K562 (cell line): ENCODE results near the gene ADI1. TPM values are rescaled to one million over a fixed set of nuclear protein-coding genes. Genes with fewer than 3 reads are reported as not detected.

Experiments used
- ATAC-seq: fragments of 200-7000 bp; cut with Tn5 transposase; 3 replicates; pipeline ENCODE4 v1.9.1; 2020; ENCODE audit warnings: moderate library complexity
- BruUV-seq: library from RNA; stranded (reverse); fragments of 400-500 nt; replicated peaks from 2 replicates; lab custom pipeline; 2021; lab: Mats Ljungman, UMichigan
- CTCF ChIA-PET: fragments of 300-600 bp; formaldehyde crosslinking; extraction: SDS; loops from one replicate; lab custom pipeline; 2021; ENCODE audit warnings: low intra/inter-chr PET ratio; lab: Yijun Ruan, JAX
- POLR2A ChIA-PET: fragments of 300-600, 350-650 bp; sonication (Branson Sonifier 250); formaldehyde crosslinking; extraction: SDS; loops from one replicate; lab custom pipeline; 2021; ENCODE audit warnings: antibody characterized with exemption, inconsistent platforms; lab: Yijun Ruan, JAX
- DNase-seq, 4 experiments: peaks; one replicate each; pipeline versions ENCODE4 v3.0.0 to v3.0.0-alpha.2; 2011 to 2018; ENCODE audit warnings: low spot score in 3 of 4, mixed read lengths in 3 of 4; ENCODE audit errors: extremely low read depth in 1 of 4
- FAIRE-seq: peaks from 2 replicates; lab custom pipeline; 2011; peaks lifted over from hg19 to GRCh38; lab: Jason Lieb, UNC
- H2AFZ ChIP-seq: 2 replicates; pipeline ENCODE4 v1.6.0; 2011; ENCODE audit warnings: low read depth, low read length, control low read depth, inconsistent platforms
- H3K27ac ChIP-seq: fragments of 200-600 bp; 3 replicates; pipeline ENCODE4 v1.8.0; 2011; ENCODE audit warnings: low read depth, mild to moderate bottlenecking, control low read depth, inconsistent platforms, low read length, moderate library complexity, mixed read lengths; ENCODE audit errors: extremely low read depth
- H3K27me3 ChIP-seq, 2 experiments: fragments of 300-600 bp in 1 of 2; 2 replicates in 1 of 2; 3 replicates in 1 of 2; pipeline versions ENCODE4 v1.6.0 to v1.8.0; 2011; ENCODE audit warnings: inconsistent platforms in 2 of 2, low read length in 2 of 2, mild to moderate bottlenecking in 1 of 2, mixed read lengths in 1 of 2, moderate library complexity in 1 of 2; ENCODE audit not compliant: control insufficient read depth in 2 of 2, insufficient read depth in 2 of 2
- H3K36me3 ChIP-seq: fragments of 300-600 bp; 3 replicates; pipeline ENCODE4 v1.8.0; 2011; ENCODE audit warnings: mild to moderate bottlenecking, low read length, inconsistent platforms; ENCODE audit not compliant: control insufficient read depth, insufficient read depth
- H3K4me1 ChIP-seq, 2 experiments: fragments of 200-600 bp in 1 of 2; replicated peaks in 1 of 2; 2 replicates in 1 of 2; 3 replicates in 1 of 2; pipeline versions ENCODE4 v1.5.1 to v1.8.0; 2011; ENCODE audit warnings: inconsistent platforms in 2 of 2, low read length in 2 of 2, mild to moderate bottlenecking in 1 of 2, mixed read lengths in 1 of 2, moderate library complexity in 1 of 2; ENCODE audit not compliant: control insufficient read depth in 2 of 2, insufficient read depth in 2 of 2
- H3K4me2 ChIP-seq: 2 replicates; pipeline ENCODE4 v1.6.1; 2011; ENCODE audit warnings: low read length, control low read depth, inconsistent platforms, mixed read lengths; ENCODE audit not compliant: insufficient read depth
- H3K4me3 ChIP-seq: fragments of 200-600 bp; sonication (generic), shearing (Covaris generic); 2 replicates; pipeline ENCODE4 v1.5.1; 2016; ENCODE audit warnings: control low read depth, inconsistent platforms
- H3K79me2 ChIP-seq: fragments of 200-600 bp; 3 replicates; pipeline ENCODE4 v1.8.0; 2011; ENCODE audit warnings: low read length, inconsistent platforms; ENCODE audit not compliant: control insufficient read depth, insufficient read depth
- H3K9ac ChIP-seq, 2 experiments: 2 replicates each; pipeline versions ENCODE4 v1.6.0 to v1.6.1; 2011; ENCODE audit warnings: low read depth in 2 of 2, low read length in 2 of 2, control low read depth in 1 of 2, inconsistent platforms in 1 of 2, mild to moderate bottlenecking in 1 of 2, mixed read lengths in 1 of 2; ENCODE audit not compliant: insufficient read depth in 1 of 2
- H3K9me1 ChIP-seq: one replicate; pipeline ENCODE4 v1.6.0; 2011; ENCODE audit warnings: inconsistent platforms, mild to moderate bottlenecking, low read length, moderate library complexity; ENCODE audit not compliant: control insufficient read depth, insufficient read depth
- H3K9me3 ChIP-seq: replicated peaks from 2 replicates; pipeline ENCODE4 v1.5.1; 2011; ENCODE audit warnings: low read depth, low read length, inconsistent platforms; ENCODE audit not compliant: control insufficient read depth, insufficient read depth
- H4K20me1 ChIP-seq: replicated peaks from 2 replicates; pipeline ENCODE4 v1.6.1; 2011; ENCODE audit warnings: low read length, inconsistent platforms, mixed read lengths; ENCODE audit not compliant: control insufficient read depth, insufficient read depth
- CLOCK ChIP-seq: fragments of 250-450 bp; sonication (Bioruptor Pico); IDR thresholded peaks from 2 replicates; pipeline ENCODE4 v1.4.0; 2020; ENCODE audit warnings: mild to moderate bottlenecking, moderate library complexity, borderline replicate concordance
- DMBX1 ChIP-seq: fragments of 250-450 bp; sonication (Bioruptor Pico); IDR thresholded peaks from 2 replicates; pipeline ENCODE4 v1.8.0; 2022; ENCODE audit warnings: inconsistent platforms, mild to moderate bottlenecking, moderate library complexity, borderline replicate concordance
- E2F5 ChIP-seq: sonication (generic); formaldehyde crosslinking; IDR thresholded peaks from 2 replicates; pipeline ENCODE4 v1.8.0; 2022; ENCODE audit warnings: mild to moderate bottlenecking, missing genetic modification reagents
- NFRKB ChIP-seq: fragments of 450-650 bp; IDR thresholded peaks from 2 replicates; pipeline ENCODE4 v1.6.1; 2016; ENCODE audit warnings: low read depth
- POLR2G ChIP-seq: fragments of 200-400 bp; formaldehyde crosslinking; IDR thresholded peaks from 2 replicates; pipeline ENCODE4 v1.6.1; 2017; ENCODE audit warnings: low read depth, mild to moderate bottlenecking, antibody characterized with exemption, low read length, moderate library complexity
- PRDM10 ChIP-seq: fragments of 450-650 bp; IDR thresholded peaks from 2 replicates; pipeline ENCODE4 v1.6.1; 2018; ENCODE audit not compliant: partially characterized antibody
- STAT6 ChIP-seq: sonication (generic); formaldehyde crosslinking; IDR thresholded peaks from 2 replicates; pipeline ENCODE4 v1.8.1; 2023; ENCODE audit warnings: mild to moderate bottlenecking, missing genetic modification reagents
- ZNF717 ChIP-seq: fragments of 250-450 bp; sonication (Bioruptor Pico); IDR thresholded peaks from 2 replicates; pipeline ENCODE4 v1.5.0; 2021
- WGBS: fragments of 100-300 bp; shearing (Covaris generic); methylation state at CpG from one replicate; pipeline ENCODE4 v1.1.6; 2016; ENCODE audit warnings: low coverage, mixed read lengths; ENCODE audit not compliant: insufficient coverage; ENCODE audit errors: missing lambda C conversion rate; 5-methylcytosine and 5-hydroxymethylcytosine counted together
- in situ Hi-C: fragments of 300-500 bp; cut with MboI; formaldehyde crosslinking; loops from 4 replicates; pipeline ENCODE4 v1.15.0; 2018; ENCODE audit warnings: inconsistent platforms, mixed read lengths
- intact Hi-C: fragments of 100-400 bp; cut with micrococcal nuclease; formaldehyde crosslinking; loops from 2 replicates; pipeline ENCODE4 v1.14.2; 2022
- polyA plus RNA-seq, 8 experiments: library from polyadenylated mRNA; depleted of rRNA in 4 of 8; stranded (reverse) in 5 of 8; unstranded in 3 of 8; fragments of >200 nt; fragmentation: Nextera tagmentation in 2 of 8; fragmentation: Illumina TruSeq in 1 of 8; extraction: Ambion mirVana in 2 of 8; extraction: Trizol in 1 of 8; gene quantifications; 2 replicates each; pipeline versions ENCODE4 v1.2.1 to v1.2.3, GENCODE V29; 2011 to 2014; ENCODE audit warnings: inconsistent platforms in 1 of 8, missing spikeins in 1 of 8
- total RNA-seq, 7 experiments: library from RNA; depleted of rRNA in 6 of 7; stranded (reverse); fragments of >200 nt in 6 of 7; fragmentation: Illumina TruSeq in 2 of 7; extraction: Trizol in 2 of 7; gene quantifications; 2 replicates each; pipeline versions ENCODE4 v1.2.1 to v1.2.3, GENCODE V29; 2011 to 2021; ENCODE audit warnings: low replicate concordance in 1 of 7

Gene ADI1
- total and polyA plus RNA-seq, 9 of the 15 experiments (the other 6 are each of a cell fraction or from before 2014, with no cell fraction given), result 6.1 to 51.0 (median 27.1) TPM

GRCh38 chr2:3488855-3489763 is 30.2 kb downstream of the ADI1 start:
- WGBS, result 48% methylated on average over 27 of the region's 27 CpGs
- ChIA-PET POLR2A (no interaction called here), CTCF (interaction anchor here (0.6 kb wide), 1 partner anchor 30 kb away, joined by 3 read pairs; the partner anchor contains the start of gene ADI1)
- Histone ChIP-seq H3K9me3 (peaks cover 1% of the 10 kb centered on the region), H2AFZ (no peak overlapping the region), H4K20me1 (no peaks in the 10 kb centered on the region), H3K4me3 (no peak overlapping the region), H3K4me2 (no peak overlapping the region), H3K79me2 (no peaks in the 10 kb centered on the region), H3K27me3 (no peaks in the 10 kb centered on the region), H3K36me3 (no peaks in the 10 kb centered on the region; the same call in 2 of the 3 replicates), H3K9ac (peak overlapping the region in 1 of 2 experiments; percentile 43; a peak in 2 of 4 replicates), H3K27ac (no peak overlapping the region), H3K9me1 (no peaks in the 10 kb centered on the region), H3K4me1 (peaks cover 10 to 39% of the 10 kb centered on the region in 2 experiments; a peak in 4 of 5 replicates)
- BruUV-seq, result no TSS peak
- FAIRE-seq, result no peak
- in situ Hi-C loops (no loop called here), intact Hi-C loops (no loop called here)
- 0 out of 3 replicates have a peak, but pooled peaks have one; percentile 8 for ATAC-seq
- DNase-seq, result peak in 3 of 4 experiments; percentile 12 to 46 (median 42)
- TF ChIP-seq STAT6 (CRISPR knock-in tag) (no peak), NFRKB (no peak), DMBX1 (CRISPR knock-in tag) (no peak), CLOCK (CRISPR knock-in tag) (no peak), ZNF717 (CRISPR knock-in tag) (no peak), E2F5 (no peak), POLR2G (peak; percentile 36; the same call in 1 of the 2 replicates), PRDM10 (no peak)
